PFSK-1 (cell line): ENCODE measurements around the gene NOL4L.

ENCODE experiments used
- FOXP2 ChIP-seq: optimal IDR thresholded peaks from 2 replicates; pipeline ENCODE3; 2011; ENCODE audit warnings: borderline replicate concordance, control low read depth, inconsistent platforms; ENCODE audit not compliant: insufficient read depth; ENCODE audit errors: extremely low read length, extremely low read depth
- POLR2AphosphoS5 ChIP-seq: IDR thresholded peaks from 2 replicates; pipeline ENCODE4 v1.6.1; 2012; ENCODE audit warnings: low read depth, mild to moderate bottlenecking, control low read depth, low read length, moderate library complexity
- SIN3A ChIP-seq: IDR thresholded peaks from 2 replicates; pipeline ENCODE4 v1.6.1; 2012; ENCODE audit warnings: mild to moderate bottlenecking, low read length, moderate library complexity, borderline replicate concordance; ENCODE audit not compliant: insufficient read depth
- TAF1 ChIP-seq: IDR thresholded peaks from 2 replicates; pipeline ENCODE4 v1.6.1; 2012; ENCODE audit warnings: low read length, control low read depth, borderline replicate concordance; ENCODE audit not compliant: insufficient read depth
- TF ChIP-seq, protein P1 (sequence below), 2 experiments: IDR thresholded peaks; 2 replicates each; pipeline versions ENCODE4 v1.6.1 to v1.8.0; 2011 to 2012; ENCODE audit warnings: low read depth in 2 of 2, low read length in 2 of 2, control low read depth in 1 of 2, inconsistent platforms in 1 of 2, mild to moderate bottlenecking in 1 of 2, moderate library complexity in 1 of 2; ENCODE audit not compliant: insufficient read depth in 1 of 2

The NOL4L gene

DNA sequence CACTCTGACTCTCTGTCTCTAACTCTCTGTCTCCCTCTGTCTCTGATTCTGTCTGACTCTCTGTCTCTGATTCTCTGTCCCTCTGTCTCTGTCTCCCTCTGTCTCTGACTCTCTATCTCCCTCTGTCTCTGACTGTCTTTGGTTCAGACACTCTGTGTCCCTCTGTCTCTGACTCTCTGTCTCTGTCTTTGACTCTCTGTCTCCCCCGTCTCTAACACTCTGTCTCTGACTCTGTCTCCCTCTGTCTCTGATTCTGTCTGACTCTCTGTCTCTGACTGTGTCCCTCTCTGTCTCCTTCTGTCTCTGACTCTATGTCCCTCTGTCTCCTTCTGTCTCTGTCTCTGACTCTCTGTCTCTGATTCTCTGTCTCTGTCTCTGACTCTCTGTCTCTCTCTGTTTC lies 21.7 kb upstream of the NOL4L start:
- no peak for TF ChIP-seq POLR2AphosphoS5
- no peak for TF ChIP-seq SIN3A
- TF ChIP-seq, protein P1, sequence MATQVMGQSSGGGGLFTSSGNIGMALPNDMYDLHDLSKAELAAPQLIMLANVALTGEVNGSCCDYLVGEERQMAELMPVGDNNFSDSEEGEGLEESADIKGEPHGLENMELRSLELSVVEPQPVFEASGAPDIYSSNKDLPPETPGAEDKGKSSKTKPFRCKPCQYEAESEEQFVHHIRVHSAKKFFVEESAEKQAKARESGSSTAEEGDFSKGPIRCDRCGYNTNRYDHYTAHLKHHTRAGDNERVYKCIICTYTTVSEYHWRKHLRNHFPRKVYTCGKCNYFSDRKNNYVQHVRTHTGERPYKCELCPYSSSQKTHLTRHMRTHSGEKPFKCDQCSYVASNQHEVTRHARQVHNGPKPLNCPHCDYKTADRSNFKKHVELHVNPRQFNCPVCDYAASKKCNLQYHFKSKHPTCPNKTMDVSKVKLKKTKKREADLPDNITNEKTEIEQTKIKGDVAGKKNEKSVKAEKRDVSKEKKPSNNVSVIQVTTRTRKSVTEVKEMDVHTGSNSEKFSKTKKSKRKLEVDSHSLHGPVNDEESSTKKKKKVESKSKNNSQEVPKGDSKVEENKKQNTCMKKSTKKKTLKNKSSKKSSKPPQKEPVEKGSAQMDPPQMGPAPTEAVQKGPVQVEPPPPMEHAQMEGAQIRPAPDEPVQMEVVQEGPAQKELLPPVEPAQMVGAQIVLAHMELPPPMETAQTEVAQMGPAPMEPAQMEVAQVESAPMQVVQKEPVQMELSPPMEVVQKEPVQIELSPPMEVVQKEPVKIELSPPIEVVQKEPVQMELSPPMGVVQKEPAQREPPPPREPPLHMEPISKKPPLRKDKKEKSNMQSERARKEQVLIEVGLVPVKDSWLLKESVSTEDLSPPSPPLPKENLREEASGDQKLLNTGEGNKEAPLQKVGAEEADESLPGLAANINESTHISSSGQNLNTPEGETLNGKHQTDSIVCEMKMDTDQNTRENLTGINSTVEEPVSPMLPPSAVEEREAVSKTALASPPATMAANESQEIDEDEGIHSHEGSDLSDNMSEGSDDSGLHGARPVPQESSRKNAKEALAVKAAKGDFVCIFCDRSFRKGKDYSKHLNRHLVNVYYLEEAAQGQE (IDR thresholded peaks at IDR 0.05; ENCODE audit: insufficient read depth in 1 of 2, low read depth in 2 of 2, low read length in 2 of 2) = no peak
- TF ChIP-seq FOXP2 = no peak
- no peak for TF ChIP-seq TAF1

GRCh38 chr20:32606107-32606506 lies 21.0 kb upstream of the NOL4L start:
- TF ChIP-seq, protein P1 (IDR thresholded peaks at IDR 0.05; ENCODE audit: insufficient read depth in 1 of 2, low read depth in 2 of 2, low read length in 2 of 2) = no peak
- TF ChIP-seq TAF1 = no peak
- no peak for TF ChIP-seq POLR2AphosphoS5
- TF ChIP-seq FOXP2 = no peak
- TF ChIP-seq SIN3A = no peak

DNA sequence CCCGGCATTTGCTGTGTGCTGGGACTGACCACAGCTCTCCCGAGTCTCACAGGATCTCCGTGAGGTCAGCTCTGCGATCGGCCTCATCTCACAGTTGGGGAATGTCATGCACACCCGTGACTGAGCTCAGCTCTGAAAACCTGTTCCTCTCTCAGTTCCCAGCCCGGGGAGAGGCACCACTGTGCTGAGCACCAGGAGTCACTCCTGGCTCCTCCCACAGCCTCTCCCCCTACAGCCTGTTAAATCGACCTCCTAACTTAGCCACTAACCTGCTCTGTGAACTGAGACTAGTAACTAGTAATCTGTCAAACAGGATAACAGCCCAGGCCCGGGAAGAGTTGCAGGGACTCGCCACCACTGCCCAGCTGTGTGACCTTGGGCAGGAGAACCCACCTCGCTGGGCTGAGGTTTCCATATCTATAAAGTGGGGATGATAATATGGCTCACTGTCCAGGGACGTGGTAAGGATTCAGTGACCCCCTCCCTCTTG lies 20.1 kb upstream of the NOL4L start:
- TF ChIP-seq SIN3A (no peak), POLR2AphosphoS5 (no peak), TAF1 (no peak), FOXP2 (no peak)
- TF ChIP-seq, protein P1 (IDR thresholded peaks at IDR 0.05; ENCODE audit: insufficient read depth in 1 of 2, low read depth in 2 of 2, low read length in 2 of 2) = no peak

GRCh38 chr20:32603046-32603726 lies 18.1 kb upstream of the NOL4L start:
- no peak for TF ChIP-seq FOXP2
- TF ChIP-seq TAF1 = no peak
- TF ChIP-seq POLR2AphosphoS5 = no peak
- TF ChIP-seq, protein P1 (IDR thresholded peaks at IDR 0.05; ENCODE audit: insufficient read depth in 1 of 2, low read depth in 2 of 2, low read length in 2 of 2) = no peak

- TF ChIP-seq SIN3A = no peak
- TF ChIP-seq TAF1 = no peak
- no peak for TF ChIP-seq FOXP2
- TF ChIP-seq, protein P1 (IDR thresholded peaks at IDR 0.05; ENCODE audit: insufficient read depth in 1 of 2, low read depth in 2 of 2, low read length in 2 of 2) = no peak
- no peak for TF ChIP-seq POLR2AphosphoS5
Measured at GRCh38 chr20:32602273-32602672, 17.1 kb upstream of the NOL4L start.
